Measurements from ENCODE around the gene STAU1. TPM values are rescaled to one million over a fixed set of nuclear protein-coding genes. Genes with fewer than 3 reads are reported as not detected.

Gene STAU1
- total and polyA plus RNA-seq, 2 of the 13 experiments (the other 11 are each of a cell fraction or from before 2014, with no cell fraction given) = 119 to 133 TPM

GRCh38 chr20:49219091-49219923 lies 31.2 kb upstream of the STAU1 start, which contains the start of gene DDX27 (continued):
- TF ChIP-seq ZNF362 (CRISPR knock-in tag; IDR thresholded peaks at IDR 0.05; ENCODE audit: borderline replicate concordance) = peak; percentile 73; the same call in 1 of the 2 replicates
- TF ChIP-seq ZNF775 (CRISPR knock-in tag; IDR thresholded peaks at IDR 0.05; ENCODE audit: borderline replicate concordance) = 0 out of 2 replicates have a peak, but pooled peaks have one; percentile 32
- peak; percentile 98 for TF ChIP-seq ZNF124 (CRISPR knock-in tag; IDR thresholded peaks at IDR 0.05)
- TF ChIP-seq MXD1 (CRISPR knock-in tag; IDR thresholded peaks at IDR 0.05) = peak; percentile 82; the same call in 1 of the 2 replicates
- TF ChIP-seq MLLT10 (CRISPR knock-in tag; IDR thresholded peaks at IDR 0.05) = no peak
- no peak for TF ChIP-seq DNMT1 (CRISPR knock-in tag; IDR thresholded peaks at IDR 0.05)
- no peak for TF ChIP-seq ZNF546 (CRISPR knock-in tag; conservative IDR thresholded peaks at IDR 0.05)
- no peak for TF ChIP-seq ZBTB39 (CRISPR knock-in tag; IDR thresholded peaks at IDR 0.05)
- TF ChIP-seq ZBTB26 (CRISPR knock-in tag; IDR thresholded peaks at IDR 0.05; ENCODE audit: borderline replicate concordance) = peak; percentile 81
- no peak for TF ChIP-seq ZNF432 (CRISPR knock-in tag; IDR thresholded peaks at IDR 0.05; ENCODE audit: borderline replicate concordance)
- TF ChIP-seq XRCC5 (optimal IDR thresholded peaks at IDR 0.05; ENCODE audit: low read length) = peak; percentile 59
- peak; percentile 46; the same call in 1 of the 2 replicates for TF ChIP-seq ZNF776 (CRISPR knock-in tag; IDR thresholded peaks at IDR 0.05)
- no peak; the same call in 1 of the 2 replicates for TF ChIP-seq NFE2 (CRISPR knock-in tag; IDR thresholded peaks at IDR 0.05)
- peak; percentile 88 for TF ChIP-seq HOXA5 (CRISPR knock-in tag; IDR thresholded peaks at IDR 0.05)
- peak; percentile 95 for TF ChIP-seq YEATS2 (CRISPR knock-in tag; IDR thresholded peaks at IDR 0.05; ENCODE audit: borderline replicate concordance)
- no peak for TF ChIP-seq ZBTB8A (CRISPR knock-in tag; IDR thresholded peaks at IDR 0.05; ENCODE audit: borderline replicate concordance, low read depth)
- peak; percentile 89; the same call in 1 of the 2 replicates for TF ChIP-seq ARNT2 (CRISPR knock-in tag; IDR thresholded peaks at IDR 0.05; ENCODE audit: low read depth)
- TF ChIP-seq EZH2 (conservative IDR thresholded peaks at IDR 0.05; ENCODE audit: low read depth, low read length) = no peak
- TF ChIP-seq ZNF276 (CRISPR knock-in tag; IDR thresholded peaks at IDR 0.05; ENCODE audit: low read depth) = no peak; the same call in 1 of the 2 replicates
- TF ChIP-seq ZSCAN9 (CRISPR knock-in tag; IDR thresholded peaks at IDR 0.05; ENCODE audit: borderline replicate concordance) = no peak; the same call in 1 of the 2 replicates
